Sigmoid colon (tissue), 7 donors: ENCODE data around the gene ARHGAP8. TPM values are rescaled to one million over a fixed set of nuclear protein-coding genes. Genes with fewer than 3 reads are reported as not detected.
"Not testable (repeated sequence)": the region's sequence is repeated elsewhere in the genome, so short reads cannot be mapped to it uniquely, and the experiment has no call there.

Source experiments
- DNase-seq: peaks from one replicate; pipeline ENCODE4 v3.0.0-alpha.2; 2019
- H3K27ac ChIP-seq, 4 donors: fragments of 200-600 bp; sonication (generic); one replicate each; pipeline ENCODE4 v1.5.1; 2016 to 2019; ENCODE audit warnings: mild to moderate bottlenecking in 1 of 4
- H3K27me3 ChIP-seq, 3 donors: fragments of 200-600 bp; sonication (generic); one replicate each; pipeline ENCODE4 v1.5.1; 2019; ENCODE audit warnings: mild to moderate bottlenecking in 1 of 3
- H3K36me3 ChIP-seq, 4 donors: fragments of 200-600 bp; sonication (generic); one replicate each; pipeline ENCODE4 v1.5.1; 2016 to 2019
- H3K4me1 ChIP-seq, 4 donors: fragments of 200-600 bp; sonication (generic); one replicate each; pipeline ENCODE4 v1.5.1; 2017 to 2019
- H3K4me3 ChIP-seq, 4 donors: fragments of 200-600 bp; sonication (generic); one replicate each; pipeline ENCODE4 v1.5.1; 2017 to 2019; ENCODE audit warnings: mild to moderate bottlenecking in 2 of 4, moderate library complexity in 1 of 4
- H3K9me3 ChIP-seq, 4 donors: fragments of 200-600 bp in 3 of 4; sonication (generic) in 3 of 4; one replicate each; pipeline versions ENCODE4 v1.5.1 to v1.6.1; 2013 to 2019
- EP300 ChIP-seq, 4 donors: sonication (generic); formaldehyde crosslinking; IDR thresholded peaks; one replicate each; pipeline ENCODE4 v1.6.1; 2017; ENCODE audit warnings: antibody characterized with exemption in 4 of 4
- POLR2A ChIP-seq, 2 donors: fragments of 450-650 bp; IDR thresholded peaks; one replicate each; pipeline ENCODE4 v1.6.1; 2016; ENCODE audit warnings: antibody characterized with exemption in 2 of 2, mild to moderate bottlenecking in 2 of 2, moderate library complexity in 2 of 2
- POLR2AphosphoS5 ChIP-seq, 4 donors: sonication (generic); formaldehyde crosslinking; IDR thresholded peaks; one replicate each; pipeline ENCODE4 v1.6.1; 2017; ENCODE audit warnings: antibody characterized with exemption in 4 of 4
- WGBS, 2 donors: extraction: QIAGEN DNeasy Blood & Tissue Kit; methylation state at CpG; one replicate each; pipeline ENCODE4 v1.1.7; 2013; 5-methylcytosine and 5-hydroxymethylcytosine counted together
- intact Hi-C: fragments of 100-400 bp; cut with DNase I; formaldehyde crosslinking; loops from one replicate; pipeline ENCODE4 v1.15.1; 2023
- polyA plus RNA-seq, 3 donors: library from polyadenylated mRNA; stranded (reverse); fragments of 200-250 nt; gene quantifications; one replicate each; pipeline ENCODE4 v1.2.3, GENCODE V29; 2013
- total RNA-seq, 4 donors: library from RNA; depleted of rRNA; stranded (reverse); fragments of >200 nt; gene quantifications; one replicate each; pipeline ENCODE4 v1.1.0, GENCODE V29; 2016
- TF ChIP-seq, protein P1 (sequence below), 4 experiments: fragments of 450-650 bp in 3 of 4; fragments of 200-600 bp in 1 of 4; IDR thresholded peaks; one replicate each; pipeline ENCODE4 v1.5.1; 2016 to 2019; ENCODE audit warnings: antibody characterized with exemption in 4 of 4, mild to moderate bottlenecking in 3 of 4, moderate library complexity in 2 of 4
- donor health status: healthy with polysubstance abuse.
- donor health status: Bipolar disorder and iron deficiency.
- donor health status: healthy.

The ARHGAP8 gene
- total and polyA plus RNA-seq, 7 donors = 0.66 to 30.9 (median 6.0) TPM; not detected in 1

- Histone ChIP-seq H3K4me3 (no peak overlapping the region), H3K27me3 (peaks cover 7 to 50% (median 9%) of the 10 kb centered on the region in 3 donors), H3K27ac (no peak overlapping the region), H3K4me1 (no peaks in the 10 kb centered on the region), H3K36me3 (no peaks in the 10 kb centered on the region), H3K9me3 (no peaks in the 10 kb centered on the region)
- intact Hi-C loops = no loop called here
- WGBS, 2 donors = 36 to 79% methylated on average over 52 of the region's 52 CpGs
- no peak for TF ChIP-seq POLR2AphosphoS5 (IDR thresholded peaks at IDR 0.05)
- TF ChIP-seq, protein P1, sequence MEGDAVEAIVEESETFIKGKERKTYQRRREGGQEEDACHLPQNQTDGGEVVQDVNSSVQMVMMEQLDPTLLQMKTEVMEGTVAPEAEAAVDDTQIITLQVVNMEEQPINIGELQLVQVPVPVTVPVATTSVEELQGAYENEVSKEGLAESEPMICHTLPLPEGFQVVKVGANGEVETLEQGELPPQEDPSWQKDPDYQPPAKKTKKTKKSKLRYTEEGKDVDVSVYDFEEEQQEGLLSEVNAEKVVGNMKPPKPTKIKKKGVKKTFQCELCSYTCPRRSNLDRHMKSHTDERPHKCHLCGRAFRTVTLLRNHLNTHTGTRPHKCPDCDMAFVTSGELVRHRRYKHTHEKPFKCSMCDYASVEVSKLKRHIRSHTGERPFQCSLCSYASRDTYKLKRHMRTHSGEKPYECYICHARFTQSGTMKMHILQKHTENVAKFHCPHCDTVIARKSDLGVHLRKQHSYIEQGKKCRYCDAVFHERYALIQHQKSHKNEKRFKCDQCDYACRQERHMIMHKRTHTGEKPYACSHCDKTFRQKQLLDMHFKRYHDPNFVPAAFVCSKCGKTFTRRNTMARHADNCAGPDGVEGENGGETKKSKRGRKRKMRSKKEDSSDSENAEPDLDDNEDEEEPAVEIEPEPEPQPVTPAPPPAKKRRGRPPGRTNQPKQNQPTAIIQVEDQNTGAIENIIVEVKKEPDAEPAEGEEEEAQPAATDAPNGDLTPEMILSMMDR (IDR thresholded peaks at IDR 0.05) = no peak
- no peak for TF ChIP-seq EP300 (IDR thresholded peaks at IDR 0.05)
- no peak for TF ChIP-seq POLR2A (IDR thresholded peaks at IDR 0.05)
- DNase-seq = no peak
Measured at GRCh38 chr22:44736581-44737405, 15.6 kb upstream of the ARHGAP8 start.

- TF ChIP-seq POLR2AphosphoS5 (IDR thresholded peaks at IDR 0.05) (no peak), EP300 (IDR thresholded peaks at IDR 0.05) (no peak), POLR2A (IDR thresholded peaks at IDR 0.05) (no peak)
- TF ChIP-seq, protein P1 (IDR thresholded peaks at IDR 0.05) = no peak
- H3K36me3 ChIP-seq = no peaks in the 10 kb centered on the region
- WGBS, 2 donors = 44 to 69% methylated on average over 32 of the region's 32 CpGs
- no peak overlapping the region for H3K4me3 ChIP-seq
- intact Hi-C loops = no loop called here
- H3K27me3 ChIP-seq = peaks cover 7 to 50% (median 9%) of the 10 kb centered on the region in 3 donors
- no peaks in the 10 kb centered on the region for H3K4me1 ChIP-seq
- no peak overlapping the region for H3K27ac ChIP-seq
- no peak for DNase-seq
- no peaks in the 10 kb centered on the region for H3K9me3 ChIP-seq
Measured at GRCh38 chr22:44737406-44738346, 14.7 kb upstream of the ARHGAP8 start.

- Histone ChIP-seq H3K9me3 (no peaks in the 10 kb centered on the region), H3K4me3 (no peak overlapping the region), H3K27me3 (peaks cover 7 to 56% (median 15%) of the 10 kb centered on the region in 3 donors), H3K36me3 (no peaks in the 10 kb centered on the region), H3K4me1 (no peaks in the 10 kb centered on the region), H3K27ac (no peak overlapping the region)
- TF ChIP-seq EP300 (IDR thresholded peaks at IDR 0.05) = no peak
- TF ChIP-seq, protein P1 (IDR thresholded peaks at IDR 0.05) = no peak
- no peak for TF ChIP-seq POLR2AphosphoS5 (IDR thresholded peaks at IDR 0.05)
- TF ChIP-seq POLR2A (IDR thresholded peaks at IDR 0.05) = no peak
- WGBS, 2 donors = 14 to 45% methylated on average over 14 of the region's 14 CpGs
- no peak for DNase-seq
- intact Hi-C loops = no loop called here
Measured at GRCh38 chr22:44738347-44738715, 14.0 kb upstream of the ARHGAP8 start.

DNA sequence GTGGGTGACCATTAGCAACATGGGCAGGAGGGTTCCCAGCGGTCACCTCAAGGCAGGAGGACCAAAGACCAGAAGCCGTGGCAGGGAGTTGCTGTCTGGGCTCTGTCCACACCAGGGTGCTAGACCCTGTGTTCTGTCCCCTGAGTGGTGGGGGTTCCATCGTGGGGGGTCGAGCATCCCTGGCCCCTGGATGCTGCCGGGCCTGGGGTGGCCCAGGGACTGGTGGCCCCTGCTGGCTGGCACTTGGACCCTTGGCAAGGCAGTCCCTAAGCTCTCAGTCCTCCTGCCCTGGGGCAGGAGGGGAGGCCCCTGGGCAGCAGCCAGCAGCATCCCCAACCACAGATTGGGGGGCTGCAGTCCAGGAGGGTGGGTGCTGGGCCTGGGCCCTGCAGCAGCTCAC, 13.4 kb upstream of the ARHGAP8 start:
- H3K4me3 ChIP-seq = no peak overlapping the region
- peaks cover 7 to 63% (median 15%) of the 10 kb centered on the region in 3 donors for H3K27me3 ChIP-seq
- no peak for DNase-seq
- no peak overlapping the region for H3K27ac ChIP-seq
- no peaks in the 10 kb centered on the region for H3K4me1 ChIP-seq
- WGBS, 2 donors = 87 to 88% methylated on average over 5 of the region's 5 CpGs
- TF ChIP-seq, protein P1 (IDR thresholded peaks at IDR 0.05) = no peak
- no peak for TF ChIP-seq POLR2A (IDR thresholded peaks at IDR 0.05)
- no peak for TF ChIP-seq EP300 (IDR thresholded peaks at IDR 0.05)
- no peak for TF ChIP-seq POLR2AphosphoS5 (IDR thresholded peaks at IDR 0.05)
- no peaks in the 10 kb centered on the region for H3K36me3 ChIP-seq
- intact Hi-C loops = no loop called here
- H3K9me3 ChIP-seq = no peaks in the 10 kb centered on the region

DNA sequence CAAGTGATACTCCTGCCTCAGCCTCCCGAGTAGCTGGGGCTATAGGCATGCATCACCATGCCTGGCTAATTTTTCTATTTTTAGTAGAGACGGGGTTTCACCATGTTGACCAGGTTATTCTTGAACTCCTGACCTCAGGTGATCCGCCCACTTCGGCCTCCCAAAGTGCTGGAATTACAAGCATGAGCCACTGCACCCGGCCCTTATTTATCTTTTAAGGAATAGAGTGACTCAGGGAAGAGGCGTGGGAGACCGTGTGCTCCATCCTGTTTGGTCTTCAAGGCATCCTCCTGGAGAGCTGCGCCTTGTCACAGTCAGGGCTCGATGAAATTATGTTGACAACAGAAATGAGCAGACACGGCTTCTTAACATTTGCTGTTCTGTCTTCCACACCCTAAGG, 12.7 kb upstream of the ARHGAP8 start:
- intact Hi-C loops = not testable (repeated sequence)
- H3K27me3 ChIP-seq = peaks cover 7 to 66% (median 15%) of the 10 kb centered on the region in 3 donors

More for the DNA sequence above, 12.7 kb upstream of the ARHGAP8 start:
- DNase-seq, H3K36me3 ChIP-seq, H3K4me1 ChIP-seq, H3K9me3 ChIP-seq, H3K27ac ChIP-seq, H3K4me3 ChIP-seq: not testable (repeated sequence)
- 45 to 61% methylated on average over 10 of the region's 10 CpGs for WGBS, 2 donors
